Measurements from ENCODE around the gene SLX9.

DNA sequence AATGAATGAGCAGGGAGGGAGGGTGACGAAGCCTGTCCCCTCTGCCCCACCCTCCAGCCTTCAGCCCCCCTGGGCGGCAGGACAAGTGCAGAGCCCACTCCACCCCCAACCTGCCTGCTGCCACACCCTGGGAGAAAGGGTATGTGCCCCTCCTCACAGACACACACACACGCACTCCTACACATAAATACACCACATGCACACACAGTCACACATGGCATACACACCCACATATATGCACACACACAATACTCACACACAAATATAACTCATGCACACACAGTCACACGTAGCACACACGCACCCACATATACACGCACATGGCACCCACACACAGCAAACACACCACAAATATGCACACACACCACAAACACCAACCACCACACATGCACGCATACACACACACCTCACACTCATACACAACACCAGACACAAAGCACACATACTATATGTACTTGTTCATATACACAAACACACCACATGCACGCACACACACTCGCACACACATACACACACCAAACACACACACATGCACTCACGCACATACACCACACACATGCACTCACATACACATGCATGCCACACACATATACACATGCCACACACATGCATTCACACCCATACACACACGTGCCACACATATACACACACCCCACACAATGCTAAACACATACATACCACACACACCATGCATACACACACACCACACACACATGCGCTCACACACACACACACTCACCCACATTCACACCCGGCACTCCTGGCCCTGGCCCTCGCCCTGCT is 35.5 kb upstream of the SLX9 start:
- TF ChIP-seq EP300 (IDR thresholded peaks at IDR 0.05), result no peak
- TF ChIP-seq, protein P1, sequence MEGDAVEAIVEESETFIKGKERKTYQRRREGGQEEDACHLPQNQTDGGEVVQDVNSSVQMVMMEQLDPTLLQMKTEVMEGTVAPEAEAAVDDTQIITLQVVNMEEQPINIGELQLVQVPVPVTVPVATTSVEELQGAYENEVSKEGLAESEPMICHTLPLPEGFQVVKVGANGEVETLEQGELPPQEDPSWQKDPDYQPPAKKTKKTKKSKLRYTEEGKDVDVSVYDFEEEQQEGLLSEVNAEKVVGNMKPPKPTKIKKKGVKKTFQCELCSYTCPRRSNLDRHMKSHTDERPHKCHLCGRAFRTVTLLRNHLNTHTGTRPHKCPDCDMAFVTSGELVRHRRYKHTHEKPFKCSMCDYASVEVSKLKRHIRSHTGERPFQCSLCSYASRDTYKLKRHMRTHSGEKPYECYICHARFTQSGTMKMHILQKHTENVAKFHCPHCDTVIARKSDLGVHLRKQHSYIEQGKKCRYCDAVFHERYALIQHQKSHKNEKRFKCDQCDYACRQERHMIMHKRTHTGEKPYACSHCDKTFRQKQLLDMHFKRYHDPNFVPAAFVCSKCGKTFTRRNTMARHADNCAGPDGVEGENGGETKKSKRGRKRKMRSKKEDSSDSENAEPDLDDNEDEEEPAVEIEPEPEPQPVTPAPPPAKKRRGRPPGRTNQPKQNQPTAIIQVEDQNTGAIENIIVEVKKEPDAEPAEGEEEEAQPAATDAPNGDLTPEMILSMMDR (IDR thresholded peaks at IDR 0.05), result no peak
- TF ChIP-seq POLR2A (IDR thresholded peaks at IDR 0.05), result no peak
